Mesodermal cell (in vitro differentiated cells): ENCODE data around the gene PRR5L.
A peak's percentile ranks its signal among the peaks of the same experiment; 100 is the strongest.

ENCODE experiments used
- H3K27ac ChIP-seq: 2 replicates; pipeline ENCODE4 v1.7.0; 2013; ENCODE audit warnings: mild to moderate bottlenecking, low read depth, low read length, moderate library complexity; ENCODE audit not compliant: severe bottlenecking
- H3K36me3 ChIP-seq: 2 replicates; pipeline ENCODE4 v1.7.1; 2013; ENCODE audit warnings: mild to moderate bottlenecking, low read length, moderate library complexity; ENCODE audit not compliant: control insufficient read depth, insufficient read depth
- H3K4me1 ChIP-seq: one replicate; pipeline ENCODE4 v1.7.1; 2013; ENCODE audit warnings: mild to moderate bottlenecking, low read length; ENCODE audit not compliant: insufficient read depth, control insufficient read depth, poor library complexity, severe bottlenecking
- H3K4me3 ChIP-seq: 2 replicates; pipeline ENCODE4 v1.7.0; 2013; ENCODE audit warnings: low read length, control low read depth, mild to moderate bottlenecking; ENCODE audit not compliant: insufficient read depth, poor library complexity, severe bottlenecking; ENCODE audit errors: extremely low read depth
- H3K9me3 ChIP-seq: 2 replicates; pipeline ENCODE4 v1.7.1; 2013; ENCODE audit warnings: mild to moderate bottlenecking, low read length, moderate library complexity; ENCODE audit not compliant: control insufficient read depth
- WGBS, 2 experiments: methylation state at CpG; one replicate each; pipeline ENCODE4 v1.1.5; 2013; ENCODE audit warnings: missing lambda C conversion rate in 2 of 2; ENCODE audit not compliant: insufficient coverage in 2 of 2; 5-methylcytosine and 5-hydroxymethylcytosine counted together

The PRR5L gene

DNA sequence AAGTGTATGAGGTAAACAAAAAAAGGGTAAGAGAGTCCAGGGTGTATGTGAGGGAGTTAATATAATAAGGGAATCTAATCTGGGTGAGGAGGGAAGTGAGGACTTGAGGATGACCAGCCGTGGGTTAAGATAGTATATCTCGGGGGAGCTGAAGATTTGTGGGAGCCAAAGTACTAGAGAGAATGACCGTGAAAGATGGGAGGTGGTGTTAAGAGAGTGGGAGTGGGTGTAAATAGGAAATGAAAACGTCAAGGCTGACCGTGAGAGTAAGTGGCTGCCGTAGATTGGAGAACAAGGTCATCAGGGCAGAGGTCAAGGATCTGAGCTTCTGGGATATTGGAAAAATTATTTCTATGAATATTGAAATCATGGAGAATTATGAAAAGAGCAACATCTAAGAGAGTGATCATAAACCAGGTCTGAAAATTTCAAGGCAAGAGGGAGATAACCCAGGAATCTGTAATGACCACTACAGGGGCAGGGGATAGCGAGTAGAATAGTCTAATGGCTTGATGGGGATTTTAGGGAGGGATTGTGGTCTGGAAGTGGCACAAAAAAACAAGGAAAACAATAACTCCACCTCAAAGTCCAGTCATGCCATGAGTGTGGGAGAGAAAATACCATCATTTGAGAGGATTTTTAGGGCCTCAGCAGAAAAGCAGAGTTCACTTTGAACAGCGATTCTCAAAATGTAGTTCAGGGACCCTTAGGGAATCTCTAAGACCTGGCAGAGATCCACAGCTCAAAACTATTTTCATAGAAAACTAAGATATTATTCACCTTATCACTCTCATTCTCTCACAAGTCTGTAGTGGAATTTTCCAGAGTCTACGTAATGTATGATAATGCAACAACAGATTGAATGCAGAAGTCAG, 72.0 kb downstream of the PRR5L start:
- peaks cover 25% of the 10 kb centered on the region for H3K4me1 ChIP-seq
- no peaks in the 10 kb centered on the region for H3K9me3 ChIP-seq
- WGBS, 2 experiments = 83 to 88% methylated on average over 7 to 8 of the region's 9 CpGs
- no peaks in the 10 kb centered on the region for H3K36me3 ChIP-seq
- H3K27ac ChIP-seq = no peak overlapping the region
- H3K4me3 ChIP-seq = no peak overlapping the region

DNA sequence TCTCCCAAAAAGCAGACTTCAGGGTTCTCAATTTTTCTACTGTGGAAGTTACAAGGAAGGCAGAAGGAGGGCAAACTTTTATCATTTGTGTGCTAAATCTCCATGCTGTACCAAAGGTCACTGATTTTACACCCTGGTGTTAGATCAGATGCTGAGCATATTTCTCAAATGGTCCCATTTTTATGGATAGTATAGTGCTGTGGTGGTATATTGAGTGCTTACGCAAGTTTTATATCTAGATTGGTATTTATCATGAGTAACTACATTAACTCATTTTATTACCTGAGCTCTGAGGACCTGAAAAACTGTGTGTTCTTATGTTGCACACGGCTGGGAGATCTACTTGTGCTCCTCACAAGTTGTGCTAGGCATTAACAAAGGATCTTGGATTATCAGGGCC, 75.1 kb downstream of the PRR5L start:
- Histone ChIP-seq H3K36me3 (no peaks in the 10 kb centered on the region), H3K9me3 (no peaks in the 10 kb centered on the region), H3K4me3 (no peak overlapping the region), H3K4me1 (no peaks in the 10 kb centered on the region), H3K27ac (no peak overlapping the region)
- WGBS, 2 experiments = no CpG with 5 or more reads among the region's 2 CpGs

DNA sequence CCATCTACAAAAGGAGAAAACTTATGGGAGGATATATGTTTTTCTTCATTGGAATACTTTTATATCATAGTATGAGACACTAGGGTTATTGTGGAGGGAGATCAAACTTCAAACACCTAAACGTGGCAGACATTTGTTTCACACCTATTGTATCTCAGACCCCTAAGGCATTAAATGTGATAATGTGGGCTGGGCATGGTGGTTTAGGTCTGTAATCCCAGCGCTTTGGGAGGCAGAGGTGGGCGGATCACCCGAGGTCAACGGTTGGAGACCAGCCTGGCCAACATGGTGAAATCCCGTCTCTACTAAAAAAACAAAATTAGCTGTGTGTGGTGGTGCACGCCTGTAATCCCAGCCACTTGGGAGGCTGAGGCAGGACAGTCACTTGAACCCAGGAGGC, 75.5 kb downstream of the PRR5L start:
- no peaks in the 10 kb centered on the region for H3K36me3 ChIP-seq
- no peaks in the 10 kb centered on the region for H3K9me3 ChIP-seq
- H3K4me1 ChIP-seq = no peaks in the 10 kb centered on the region
- no peak overlapping the region for H3K4me3 ChIP-seq
- H3K27ac ChIP-seq = no peak overlapping the region
- 87 to 91% methylated on average over 6 of the region's 7 CpGs for WGBS, 2 experiments

DNA sequence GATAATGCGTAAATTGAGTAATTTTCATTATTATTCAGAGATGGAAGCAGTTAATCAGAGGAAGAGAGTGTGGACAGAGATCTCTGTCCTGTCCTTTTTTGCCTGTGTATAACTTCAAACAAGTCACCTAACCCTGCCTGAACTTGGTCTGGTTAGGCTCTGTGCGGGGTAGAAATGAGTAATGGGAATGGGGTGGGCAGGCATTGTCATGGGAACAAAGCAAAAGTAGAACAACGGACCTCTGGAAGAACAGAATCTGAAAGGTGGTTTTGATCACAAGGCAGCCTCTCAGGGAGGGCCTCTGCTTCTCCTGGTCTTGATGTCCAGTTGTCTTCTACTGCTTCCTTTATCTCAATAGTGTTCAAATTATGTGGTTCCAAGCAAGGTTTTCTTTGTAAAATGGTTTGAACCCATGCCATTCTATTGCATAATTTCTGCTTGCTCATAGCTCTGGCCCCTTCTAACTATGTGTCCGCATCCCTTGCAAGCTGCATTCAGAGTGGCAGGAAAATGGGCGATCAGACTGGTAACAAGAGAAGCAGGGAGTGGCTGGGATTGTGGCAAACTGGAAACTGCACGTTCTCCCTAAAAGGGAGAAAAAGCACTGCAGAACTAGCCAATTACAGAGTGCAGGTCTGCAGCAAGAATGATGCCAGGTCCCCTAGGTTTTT, 76.1 kb downstream of the PRR5L start:
- Histone ChIP-seq H3K36me3 (no peaks in the 10 kb centered on the region), H3K27ac (no peak overlapping the region), H3K9me3 (no peaks in the 10 kb centered on the region), H3K4me1 (no peaks in the 10 kb centered on the region), H3K4me3 (no peak overlapping the region)
- WGBS, 2 experiments = 73 to 82% methylated on average over 3 to 5 of the region's 6 CpGs

DNA sequence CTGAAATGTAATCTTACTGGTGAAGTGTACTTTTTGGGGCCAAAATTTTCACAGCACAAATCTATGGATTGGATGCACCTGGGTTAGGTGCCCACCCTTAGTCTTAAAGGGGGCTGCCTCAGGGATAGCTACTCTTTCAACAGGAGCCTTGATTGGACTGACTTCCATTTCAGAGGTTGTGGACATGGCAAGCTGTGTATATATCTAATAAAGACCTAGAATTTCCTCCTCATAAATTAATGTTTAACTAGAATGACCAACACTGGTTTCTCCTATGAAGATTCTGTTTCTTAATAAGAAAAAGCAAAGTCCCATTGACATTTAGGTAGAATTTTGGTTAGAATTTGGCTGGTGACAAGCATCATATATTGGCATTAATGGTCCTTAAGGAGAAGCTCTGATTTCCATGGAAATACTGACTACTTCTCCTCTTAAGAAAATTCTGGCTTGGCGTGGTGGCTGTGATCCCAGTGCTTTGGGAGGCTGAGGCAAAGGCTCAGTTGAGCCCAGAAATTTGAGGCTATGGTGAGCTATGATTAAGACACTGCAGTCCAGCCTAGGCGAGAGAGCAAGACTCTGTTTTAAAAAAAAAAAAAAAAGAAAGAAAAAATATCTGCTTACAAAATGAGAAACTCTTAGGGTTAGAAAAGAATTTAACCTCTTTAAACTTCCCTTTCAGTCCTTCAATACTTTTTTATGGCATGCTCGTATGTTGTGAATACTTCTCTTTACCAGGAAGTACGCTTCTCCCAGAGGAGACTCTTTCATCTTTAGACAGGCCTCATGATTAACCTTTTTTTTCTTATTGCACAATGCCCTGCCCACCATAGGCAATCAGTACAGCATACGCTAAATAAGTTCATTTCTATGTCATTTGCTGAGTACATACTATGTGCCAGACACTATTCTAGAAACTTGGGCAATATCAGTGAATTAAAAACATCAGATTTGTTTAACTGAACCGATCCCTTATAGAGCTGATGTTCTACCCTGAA, 77.2 kb downstream of the PRR5L start:
- WGBS, 2 experiments = 92 to 94% methylated on average over 3 of the region's 6 CpGs
- peaks cover 6% of the 10 kb centered on the region for H3K36me3 ChIP-seq
- H3K27ac ChIP-seq = no peak overlapping the region
- H3K4me1 ChIP-seq = peaks cover 6% of the 10 kb centered on the region
- no peak overlapping the region for H3K4me3 ChIP-seq
- H3K9me3 ChIP-seq = no peaks in the 10 kb centered on the region

DNA sequence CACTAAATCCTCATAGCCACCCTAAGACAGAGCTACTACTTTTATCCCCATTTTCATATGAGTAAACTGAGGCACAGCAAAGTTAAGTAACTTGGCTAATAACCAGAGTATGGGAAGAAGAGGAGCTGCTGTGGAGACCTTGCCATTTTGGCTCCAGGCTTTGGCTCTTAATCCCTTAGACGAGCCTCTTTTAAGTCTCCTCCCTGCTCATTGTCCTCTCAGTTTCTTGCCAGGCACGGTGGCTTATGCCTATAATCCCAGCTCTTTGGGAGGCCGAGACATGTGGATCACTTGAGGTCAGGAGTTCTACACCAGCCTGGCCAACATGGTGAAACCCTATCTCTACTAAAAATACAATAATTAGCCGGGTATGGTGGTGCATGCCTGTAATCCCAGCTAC, 78.6 kb downstream of the PRR5L start:
- H3K27ac ChIP-seq = no peak overlapping the region
- H3K36me3 ChIP-seq = peaks cover 20% of the 10 kb centered on the region
- no peak overlapping the region for H3K4me3 ChIP-seq
- H3K4me1 ChIP-seq = peaks cover 6% of the 10 kb centered on the region
- H3K9me3 ChIP-seq = no peaks in the 10 kb centered on the region
- WGBS, 2 experiments = 71 to 72% methylated on average over 4 of the region's 4 CpGs

DNA sequence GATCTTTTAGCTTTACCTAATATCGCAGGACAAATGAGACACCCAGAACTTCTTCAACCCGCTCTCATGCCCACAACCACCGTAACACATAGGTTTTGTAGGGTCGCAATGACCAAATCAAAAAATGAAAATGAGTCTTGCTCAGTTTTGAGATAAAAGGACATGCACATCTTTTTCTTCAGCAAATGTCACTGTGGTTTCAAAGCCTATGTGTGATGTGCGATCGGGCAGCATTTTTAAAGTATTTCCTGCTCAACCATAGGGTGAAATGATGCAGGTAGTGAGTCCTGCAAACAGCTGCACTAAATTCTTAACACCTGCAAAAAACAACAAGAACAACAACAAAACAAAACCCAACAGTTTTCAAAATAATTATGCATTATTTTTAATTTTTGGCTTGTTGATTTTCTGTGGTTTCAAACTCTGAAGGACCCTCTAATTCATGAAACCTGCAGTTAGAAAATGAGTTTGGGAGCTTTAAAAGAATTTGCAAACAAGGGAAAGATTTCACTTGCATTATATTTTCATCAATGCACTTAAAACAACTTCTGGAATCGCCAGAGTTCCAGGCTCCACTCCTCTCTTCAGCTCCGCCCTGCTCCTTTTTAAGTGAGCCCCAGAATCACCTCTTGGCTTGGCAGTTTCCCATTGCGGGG, 79.4 kb downstream of the PRR5L start:
- no peaks in the 10 kb centered on the region for H3K9me3 ChIP-seq
- peak overlapping the region; percentile 82 for H3K4me3 ChIP-seq
- WGBS, 2 experiments = 63 to 69% methylated on average over 6 to 7 of the region's 9 CpGs
- no peak overlapping the region for H3K27ac ChIP-seq
- peaks cover 27% of the 10 kb centered on the region for H3K36me3 ChIP-seq
- peaks cover 6% of the 10 kb centered on the region for H3K4me1 ChIP-seq

DNA sequence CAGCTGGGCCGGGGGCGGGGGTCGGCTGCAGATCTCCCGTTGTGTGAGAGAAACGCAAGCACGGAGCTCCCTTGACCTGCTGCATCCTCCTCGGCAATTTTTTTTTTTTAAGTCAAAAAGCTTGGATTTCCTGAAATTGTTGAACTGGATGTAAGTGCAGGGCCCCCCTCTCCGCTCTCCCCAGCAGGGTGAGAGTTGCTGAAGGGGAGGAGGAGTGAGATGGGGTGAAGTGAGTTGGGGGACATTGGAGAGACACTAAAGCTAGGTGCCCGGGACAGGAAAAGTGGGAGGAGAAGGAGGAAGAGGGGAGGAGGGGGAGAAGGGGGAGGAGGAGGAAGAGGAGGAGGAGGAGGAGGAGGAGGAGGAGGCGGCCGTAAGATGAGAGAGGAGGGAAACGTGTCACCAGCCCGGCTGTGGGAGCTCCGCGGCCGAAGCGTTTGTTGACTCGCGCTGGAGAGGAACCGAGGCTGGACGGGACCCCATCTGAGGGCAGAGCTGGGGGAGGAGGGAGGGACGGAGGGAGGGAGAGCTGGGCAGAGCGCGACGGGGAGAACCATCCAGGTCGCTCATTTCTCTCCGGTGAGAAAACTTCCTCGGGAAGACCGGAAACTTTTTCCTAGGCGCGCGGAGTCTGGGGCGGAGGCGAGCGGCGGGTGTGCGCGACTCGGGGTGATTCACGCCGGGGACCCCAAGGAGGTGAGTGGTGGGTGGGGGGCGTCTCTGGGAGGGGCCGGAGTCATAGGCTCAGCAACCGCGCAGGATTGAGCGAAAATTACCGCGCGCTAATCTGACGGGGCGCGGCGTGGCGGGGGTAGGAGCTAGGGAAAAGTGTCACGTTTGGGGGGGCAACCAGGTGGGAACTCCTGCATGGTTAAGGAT, 80.2 kb downstream of the PRR5L start:
- Histone ChIP-seq H3K4me1 (peaks cover 6% of the 10 kb centered on the region), H3K27ac (peak overlapping the region; percentile 10), H3K36me3 (peaks cover 34% of the 10 kb centered on the region), H3K4me3 (peak overlapping the region; percentile 82), H3K9me3 (no peaks in the 10 kb centered on the region)
- 0 to 1% methylated on average over 36 to 49 of the region's 55 CpGs for WGBS, 2 experiments

DNA sequence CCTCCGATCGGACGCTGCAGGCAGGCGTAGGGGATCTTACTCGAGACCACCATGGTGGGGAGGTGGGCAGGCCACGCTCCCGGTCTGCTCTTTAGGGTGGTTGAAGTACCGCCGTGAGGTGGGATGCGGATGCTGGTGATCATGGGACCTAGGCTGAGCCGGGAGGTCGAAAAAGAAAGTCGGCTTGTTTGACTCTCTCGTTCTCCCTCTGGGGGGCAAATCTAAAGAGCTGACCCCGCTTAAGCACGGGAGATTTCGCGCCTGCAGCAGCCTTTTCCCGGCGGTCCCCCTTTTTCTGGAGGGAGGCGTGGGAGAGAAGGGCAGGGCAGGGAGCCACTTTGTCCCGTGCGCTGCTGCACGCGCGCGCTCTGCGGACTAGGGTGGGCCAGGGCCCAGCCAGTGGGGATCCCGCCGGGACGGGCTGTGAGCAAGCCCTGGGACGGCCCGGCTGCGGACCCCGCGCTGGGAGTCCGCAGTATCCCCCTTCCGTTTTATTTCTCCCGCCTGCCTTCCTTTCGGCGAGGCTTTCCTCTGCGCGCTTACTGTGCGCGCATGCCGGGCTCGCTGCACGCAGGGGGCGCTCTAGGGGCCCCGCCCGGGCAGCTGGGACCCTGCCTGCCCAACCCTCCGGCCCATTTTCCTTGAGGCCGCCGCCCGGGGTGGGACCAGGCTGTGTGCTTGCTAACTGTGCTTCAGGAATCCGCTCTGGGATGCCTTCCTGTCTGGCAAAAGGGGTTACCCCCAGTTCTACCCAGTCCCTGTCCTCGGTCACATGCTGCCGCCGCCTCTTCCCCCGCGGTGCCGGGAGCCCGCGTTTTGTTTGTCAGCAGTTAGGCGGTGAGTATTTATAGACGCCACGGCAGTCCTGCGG, 81.0 kb downstream of the PRR5L start:
- Histone ChIP-seq H3K9me3 (no peaks in the 10 kb centered on the region), H3K36me3 (peaks cover 40% of the 10 kb centered on the region), H3K4me1 (peaks cover 6% of the 10 kb centered on the region), H3K4me3 (peak overlapping the region; percentile 82), H3K27ac (no peak overlapping the region)
- 1 to 2% methylated on average over 50 to 61 of the region's 68 CpGs for WGBS, 2 experiments
